MCF 10A (cell line): ENCODE measurements around the gene PCP4L1. TPM values are rescaled to one million over a fixed set of nuclear protein-coding genes. Genes with fewer than 3 reads are reported as not detected.

Source experiments
- BruUV-seq: library from RNA; stranded (reverse); fragments of 400-500 nt; replicated peaks from 2 replicates; lab custom pipeline; 2021; lab: Mats Ljungman, UMichigan
- CTCF ChIA-PET: fragments of 300-600 bp; sonication (Branson Sonifier 250); formaldehyde crosslinking; extraction: SDS; loops from one replicate; lab custom pipeline; 2021; ENCODE audit warnings: antibody characterized with exemption, inconsistent platforms; lab: Yijun Ruan, JAX
- POLR2A ChIA-PET: fragments of 300-600, 350-650 bp; sonication (Branson Sonifier 250); formaldehyde crosslinking; extraction: SDS; loops from one replicate; lab custom pipeline; 2020; ENCODE audit warnings: antibody characterized with exemption, inconsistent platforms; lab: Yijun Ruan, JAX
- DNase-seq: peaks from one replicate; pipeline ENCODE4 v3.0.0-alpha.2; 2018; ENCODE audit not compliant: unreplicated experiment
- H3K27ac Mint-ChIP-seq: one replicate; pipeline ENCODE4 v1.8.0; 2022; ENCODE audit warnings: mild to moderate bottlenecking, low read depth, mixed read lengths; ENCODE audit not compliant: unreplicated experiment
- H3K27me3 Mint-ChIP-seq: one replicate; pipeline ENCODE4 v1.8.0; 2022; ENCODE audit warnings: mixed read lengths; ENCODE audit not compliant: insufficient read depth, unreplicated experiment
- H3K36me3 Mint-ChIP-seq: one replicate; pipeline ENCODE4 v1.8.0; 2022; ENCODE audit warnings: mild to moderate bottlenecking, moderate library complexity, mixed read lengths; ENCODE audit not compliant: insufficient read depth, unreplicated experiment
- H3K4me1 Mint-ChIP-seq: one replicate; pipeline ENCODE4 v1.8.0; 2022; ENCODE audit warnings: mixed read lengths; ENCODE audit not compliant: insufficient read depth, unreplicated experiment
- H3K4me3 Mint-ChIP-seq: one replicate; pipeline ENCODE4 v1.8.0; 2022; ENCODE audit warnings: mild to moderate bottlenecking, moderate library complexity, mixed read lengths; ENCODE audit not compliant: unreplicated experiment
- H3K9me3 Mint-ChIP-seq: one replicate; pipeline ENCODE4 v1.8.0; 2022; ENCODE audit warnings: mixed read lengths; ENCODE audit not compliant: unreplicated experiment
- CTCF ChIP-seq: fragments of 200-600 bp; IDR thresholded peaks from one replicate; pipeline ENCODE4 v1.8.0; 2022; ENCODE audit warnings: antibody characterized with exemption, mild to moderate bottlenecking; ENCODE audit not compliant: unreplicated experiment
- intact Hi-C: fragments of 100-400 bp; cut with micrococcal nuclease; formaldehyde crosslinking; loops from 2 replicates; pipeline ENCODE4 v1.14.1; 2022
- total RNA-seq: library from RNA; stranded (reverse); gene quantifications from 2 replicates; pipeline ENCODE4 v1.2.3, GENCODE V29; 2022

Gene PCP4L1
- total RNA-seq, 1 experiment from 2014 or later: not detected

GRCh38 chr1:161227196-161227871 lies 31.2 kb upstream of the PCP4L1 start:
- Mint-ChIP-seq H3K4me3 (peak overlapping the region; percentile 90), H3K36me3 (peaks cover 23% of the 10 kb centered on the region), H3K4me1 (peaks cover 22% of the 10 kb centered on the region), H3K9me3 (no peaks in the 10 kb centered on the region), H3K27ac (peak overlapping the region; percentile 88), H3K27me3 (no peaks in the 10 kb centered on the region)
- intact Hi-C loops: loop anchor here (1.0 to 10.0 kb wide), 5 partner anchors 64 to 507 kb away; partner anchors contain the start of gene SDHC
- TF ChIP-seq CTCF: peak; percentile 94
- ChIA-PET POLR2A (interaction anchor here (0.5 to 6.8 kb wide), 14 partner anchors 9 to 541 kb away, joined by 3 to 81 read pairs (median 8); partner anchors contain the start of genes B4GALT3, NDUFS2, PPOX and SDHC), CTCF (interaction anchor here (0.5 to 18.5 kb wide), 52 partner anchors 10 to 1147 kb away, joined by 3 to 444 read pairs (median 6); partner anchors contain the start of genes ADAMTS4, CFAP126, FCER1G and NDUFS2)
- peak; percentile 90 for DNase-seq
- BruUV-seq: no TSS peak

- ChIA-PET CTCF (interaction anchor here (0.5 to 18.5 kb wide), 32 partner anchors 11 to 1152 kb away, joined by 3 to 444 read pairs (median 10); partner anchors contain the start of genes ADAMTS4, CFAP126, FCER1G and NDUFS2), POLR2A (interaction anchor here (0.6 to 6.8 kb wide), 7 partner anchors 8 to 155 kb away, joined by 3 to 81 read pairs (median 4); partner anchors contain the start of genes CFAP126, NDUFS2 and SDHC)
- Mint-ChIP-seq H3K4me1 (peaks cover 22% of the 10 kb centered on the region), H3K36me3 (peaks cover 29% of the 10 kb centered on the region), H3K9me3 (no peaks in the 10 kb centered on the region), H3K27me3 (no peaks in the 10 kb centered on the region), H3K27ac (no peak overlapping the region), H3K4me3 (peak overlapping the region; percentile 90)
- no TSS peak for BruUV-seq
- DNase-seq: no peak
- no peak for TF ChIP-seq CTCF
- intact Hi-C loops: loop anchor here (10.0 kb wide), 1 partner anchor 507 kb away; no protein-coding TSS in a partner anchor
Observed at GRCh38 chr1:161228032-161228431, 30.5 kb upstream of the PCP4L1 start.

- H3K4me1 Mint-ChIP-seq: peaks cover 22% of the 10 kb centered on the region
Observed at GRCh38 chr1:161229896-161230295, 28.6 kb upstream of the PCP4L1 start.

More at GRCh38 chr1:161229896-161230295, 28.6 kb upstream of the PCP4L1 start:
- no peak for TF ChIP-seq CTCF
- peaks cover 29% of the 10 kb centered on the region for H3K36me3 Mint-ChIP-seq
- CTCF ChIA-PET: interaction anchor here (0.6 to 18.5 kb wide), 15 partner anchors 9 to 564 kb away, joined by 3 to 444 read pairs (median 12); partner anchors contain the start of genes CFAP126, NDUFS2, NR1I3 and SDHC
- no peak overlapping the region for H3K4me3 Mint-ChIP-seq
- BruUV-seq: no TSS peak
- no peaks in the 10 kb centered on the region for H3K9me3 Mint-ChIP-seq
- H3K27me3 Mint-ChIP-seq: no peaks in the 10 kb centered on the region
- H3K27ac Mint-ChIP-seq: no peak overlapping the region
- POLR2A ChIA-PET: interaction anchor here (1.0 to 6.8 kb wide), 6 partner anchors 8 to 160 kb away, joined by 3 to 61 read pairs (median 3); partner anchors contain the start of genes NDUFS2, NR1I3 and SDHC
- intact Hi-C loops: loop anchor here (10.0 kb wide), 1 partner anchor 505 kb away; no protein-coding TSS in a partner anchor
- peak; percentile 28 for DNase-seq
